ENCODE data around the gene ZC3H18. TPM values are rescaled to one million over a fixed set of nuclear protein-coding genes. Genes with fewer than 3 reads are reported as not detected.

ZC3H18 gene
- total RNA-seq, 1 donor from 2014 or later, result 23.9 TPM

DNA sequence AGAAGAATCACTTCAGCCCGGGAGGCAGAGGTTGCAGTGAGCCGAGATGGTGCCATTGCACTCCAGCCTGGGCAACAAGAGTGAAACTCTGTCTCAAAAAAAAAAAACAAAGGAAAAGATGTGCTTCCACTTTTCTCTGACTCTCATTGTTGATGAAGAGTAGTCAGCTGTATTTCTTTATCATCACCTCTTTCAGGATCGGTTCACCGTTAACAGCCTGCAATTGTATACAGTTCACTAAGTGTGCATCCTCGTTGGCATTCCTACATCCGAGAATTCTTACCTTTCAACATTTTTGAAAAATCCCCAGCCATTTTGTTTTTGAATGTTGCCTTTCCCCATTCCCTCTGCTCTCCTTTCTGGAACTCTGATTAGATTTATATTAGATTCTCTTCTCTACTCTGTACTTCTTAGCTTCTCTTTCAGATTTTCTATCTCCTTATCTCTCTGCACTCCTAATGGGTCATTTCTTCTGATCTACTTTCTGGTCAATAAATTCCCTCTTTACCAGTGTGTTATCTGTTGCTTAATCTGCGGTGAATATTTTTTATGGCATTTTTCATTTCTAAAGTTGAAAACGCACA is 26.9 kb upstream of the ZC3H18 start:
- DNase-seq (no peak), ATAC-seq (no peak)
- intact Hi-C loops (cut with micrococcal nuclease), result no loop called here

- no peak for ATAC-seq
- no peak for DNase-seq
- intact Hi-C loops (cut with micrococcal nuclease), result no loop called here
Observed at GRCh38 chr16:88545781-88546180, 24.4 kb upstream of the ZC3H18 start.

- ATAC-seq (no peak), DNase-seq (no peak)
- intact Hi-C loops (cut with micrococcal nuclease), result no loop called here
Observed at GRCh38 chr16:88548131-88548874, 21.9 kb upstream of the ZC3H18 start.

DNA sequence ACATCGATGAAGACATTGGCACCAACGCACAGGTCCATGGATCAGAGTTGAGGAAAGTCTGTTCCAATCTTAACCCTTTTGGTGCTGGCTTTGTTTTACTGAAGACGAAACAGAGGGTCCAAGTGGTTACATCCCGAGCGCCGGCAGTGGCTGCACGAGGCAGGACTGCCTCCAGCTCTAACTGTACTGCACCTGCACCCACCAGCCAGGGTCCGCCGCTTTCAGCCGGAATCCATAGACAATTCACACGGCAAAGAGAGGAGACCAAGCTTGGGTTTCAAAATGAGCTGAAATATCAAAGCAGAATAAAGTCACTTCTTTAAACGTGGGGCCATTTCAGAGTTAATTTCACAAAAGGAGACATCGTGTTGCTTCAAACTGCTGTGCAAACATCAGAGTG is 21.2 kb upstream of the ZC3H18 start:
- intact Hi-C loops (cut with micrococcal nuclease), result no loop called here
- ATAC-seq (no peak), DNase-seq (no peak)

GRCh38 chr16:88549671-88550245 is 20.4 kb upstream of the ZC3H18 start:
- intact Hi-C loops (cut with micrococcal nuclease), result no loop called here
- DNase-seq (no peak), ATAC-seq (no peak)

- intact Hi-C loops (cut with micrococcal nuclease), result no loop called here
- no peak for DNase-seq
Observed at GRCh38 chr16:88550246-88550661, 19.9 kb upstream of the ZC3H18 start.

DNA sequence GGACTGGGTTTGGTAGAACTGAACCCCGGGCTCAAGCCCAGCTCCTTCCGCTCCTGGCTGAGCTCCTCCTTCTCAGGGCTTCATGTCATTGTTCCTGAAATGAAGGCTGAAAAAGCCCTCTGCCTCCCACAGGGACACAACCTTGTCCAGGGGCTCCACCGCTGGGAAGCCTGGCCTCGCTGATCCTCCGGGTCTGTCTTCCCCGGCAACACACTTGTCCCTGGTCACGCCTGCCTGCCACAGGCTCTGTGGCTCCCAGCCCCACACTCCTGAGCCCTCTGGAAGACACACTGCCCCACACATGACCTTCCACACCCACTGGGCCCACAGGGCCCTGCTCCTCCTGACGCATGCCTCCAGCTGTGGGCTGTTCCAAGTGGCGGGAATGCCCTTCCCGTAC is 18.0 kb upstream of the ZC3H18 start:
- no peak for DNase-seq
- no peak for ATAC-seq
- intact Hi-C loops (cut with micrococcal nuclease), result no loop called here

More at GRCh38 chr16:88550246-88550661, 19.9 kb upstream of the ZC3H18 start:
- peak; percentile 65 for ATAC-seq

DNA sequence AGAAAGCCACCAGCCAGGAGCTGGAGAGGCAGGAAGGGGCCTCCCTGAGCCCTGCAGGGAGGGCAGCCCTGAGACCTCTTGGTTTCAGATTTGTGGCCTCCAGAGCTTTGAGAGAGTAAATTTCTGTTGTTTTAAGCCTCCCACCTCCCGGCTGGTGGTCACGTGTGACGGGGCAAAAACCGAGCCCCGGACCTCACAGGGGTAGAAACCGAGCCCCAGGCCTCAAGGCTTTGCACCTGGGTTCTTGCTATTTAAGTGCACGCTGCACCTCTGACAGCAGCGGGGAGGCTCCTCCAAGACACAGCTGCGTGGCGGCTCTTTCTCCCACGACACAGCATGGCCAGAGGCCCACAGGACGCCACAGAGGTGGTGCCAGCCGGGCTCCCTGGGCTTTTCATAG is 17.4 kb upstream of the ZC3H18 start:
- ATAC-seq, result no peak
- intact Hi-C loops (cut with micrococcal nuclease), result no loop called here
- no peak for DNase-seq

- DNase-seq, result no peak
- intact Hi-C loops (cut with micrococcal nuclease), result no loop called here
- ATAC-seq, result no peak
Observed at GRCh38 chr16:88553739-88554138, 16.5 kb upstream of the ZC3H18 start.

DNA sequence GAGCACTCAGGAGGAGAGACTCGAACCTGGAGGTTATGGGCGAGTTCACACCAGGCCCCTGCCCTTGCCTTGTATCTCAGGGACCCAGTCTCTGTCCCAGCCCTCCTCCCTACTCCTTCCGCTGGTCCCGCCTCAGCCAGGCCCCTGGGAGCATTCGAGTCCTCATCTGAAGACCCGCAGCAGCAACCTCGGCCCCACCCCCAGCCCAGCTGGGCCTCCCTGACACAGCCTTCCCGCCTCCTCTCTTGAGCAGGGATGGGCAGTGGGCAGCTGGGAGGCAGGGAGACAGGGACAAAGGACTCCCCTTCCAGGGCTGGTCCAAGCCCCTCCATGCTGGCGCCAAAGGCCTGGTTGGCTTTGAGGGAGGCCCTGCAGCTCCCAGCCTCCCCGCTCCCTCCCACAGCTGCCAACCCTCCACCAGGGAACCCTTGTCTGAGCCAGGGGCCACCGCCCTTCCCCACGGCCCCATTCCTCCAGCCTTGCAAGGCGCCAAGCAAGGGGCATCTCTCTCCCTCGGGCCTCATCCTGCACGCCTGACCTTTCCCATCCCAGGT is 15.4 kb upstream of the ZC3H18 start:
- intact Hi-C loops (cut with micrococcal nuclease), result no loop called here
- ATAC-seq (no peak), DNase-seq (no peak)

DNA sequence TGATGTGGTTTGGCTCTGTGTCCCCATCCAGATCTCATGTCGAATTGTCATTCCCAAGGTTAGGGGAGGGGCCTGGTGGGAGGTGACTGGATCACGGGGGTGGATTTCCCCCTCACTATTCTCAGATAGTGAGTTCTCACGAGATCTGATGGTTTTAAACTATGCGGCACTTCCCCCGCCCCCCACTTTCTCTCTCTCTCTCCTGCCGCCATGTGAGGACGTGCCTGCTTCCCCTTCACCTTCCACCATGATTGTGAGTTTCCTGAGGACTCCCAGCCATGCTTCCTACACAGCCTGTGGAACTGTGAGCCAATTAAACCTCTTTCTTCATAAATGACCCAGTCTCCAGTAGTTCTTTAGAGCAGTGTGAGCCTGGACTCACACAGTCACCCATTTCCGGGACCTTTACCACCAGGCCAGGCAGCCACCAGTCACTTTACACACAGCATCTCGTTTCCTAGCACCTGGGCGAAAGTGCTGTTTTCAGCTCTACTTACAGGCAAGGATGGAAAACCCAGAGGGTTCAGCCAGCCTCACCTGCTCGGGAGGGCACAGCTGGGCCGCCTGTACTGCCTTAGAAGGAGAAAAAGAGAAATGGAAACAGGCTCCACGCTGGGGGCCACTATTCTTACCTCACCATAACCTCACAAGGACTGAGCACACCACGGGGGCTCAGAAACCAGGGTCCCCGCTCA is 13.8 kb upstream of the ZC3H18 start:
- intact Hi-C loops (cut with micrococcal nuclease), result no loop called here
- DNase-seq (no peak), ATAC-seq (no peak)

DNA sequence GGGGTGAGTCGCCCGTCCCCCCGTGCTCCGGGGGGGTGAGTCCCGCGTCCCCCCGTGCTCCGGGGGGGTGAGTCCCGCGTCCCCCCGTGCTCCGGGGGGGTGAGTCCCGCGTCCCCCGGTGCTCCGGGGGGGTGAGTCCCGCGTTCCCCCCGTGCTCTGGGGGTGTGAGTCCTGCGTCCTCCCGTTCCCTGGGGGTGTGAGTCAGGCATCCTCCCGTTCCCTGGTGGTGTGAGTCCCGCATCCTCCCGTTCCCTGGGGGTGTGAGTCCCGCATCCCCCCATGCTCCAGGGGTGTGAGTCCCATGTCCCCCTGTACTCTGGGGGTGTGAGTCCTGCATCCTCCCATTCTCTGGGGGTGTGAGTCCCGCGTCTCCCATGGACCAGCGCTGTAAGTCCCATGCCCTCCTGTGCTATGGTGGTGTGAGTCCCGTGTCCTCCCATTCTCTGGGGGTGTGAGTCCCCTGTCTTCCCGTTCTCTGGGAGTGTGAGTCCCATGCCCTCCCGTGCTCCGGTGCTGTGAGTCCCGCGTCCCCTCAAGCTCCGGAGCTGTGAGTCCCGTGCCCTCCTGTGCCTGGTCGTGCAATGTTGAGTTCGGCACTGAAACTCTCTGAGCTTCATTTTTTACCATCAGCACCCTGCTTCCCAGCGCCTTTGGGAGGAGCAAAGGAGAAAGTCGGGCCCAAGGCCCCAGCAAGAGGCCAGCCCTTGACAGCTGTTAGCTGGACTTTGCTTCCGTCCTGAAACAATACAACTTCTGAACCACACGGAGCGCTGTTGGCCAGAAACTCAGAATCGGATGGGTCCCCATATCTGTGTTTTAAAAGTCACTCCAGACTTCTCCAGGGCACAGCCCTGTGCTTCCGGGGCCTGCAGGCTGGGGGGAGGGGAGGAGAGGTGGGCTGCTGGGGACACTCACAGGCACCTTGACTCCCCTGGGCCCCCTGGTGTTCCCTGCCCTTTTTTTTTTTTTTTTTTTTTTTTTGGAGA is 11.5 kb upstream of the ZC3H18 start:
- intact Hi-C loops (cut with micrococcal nuclease), result no loop called here
- peak; percentile 89 for DNase-seq
- peak; percentile 78 for ATAC-seq

GRCh38 chr16:88560714-88561484 is 9.3 kb upstream of the ZC3H18 start:
- DNase-seq (no peak), ATAC-seq (no peak)
- intact Hi-C loops (cut with micrococcal nuclease), result no loop called here

DNA sequence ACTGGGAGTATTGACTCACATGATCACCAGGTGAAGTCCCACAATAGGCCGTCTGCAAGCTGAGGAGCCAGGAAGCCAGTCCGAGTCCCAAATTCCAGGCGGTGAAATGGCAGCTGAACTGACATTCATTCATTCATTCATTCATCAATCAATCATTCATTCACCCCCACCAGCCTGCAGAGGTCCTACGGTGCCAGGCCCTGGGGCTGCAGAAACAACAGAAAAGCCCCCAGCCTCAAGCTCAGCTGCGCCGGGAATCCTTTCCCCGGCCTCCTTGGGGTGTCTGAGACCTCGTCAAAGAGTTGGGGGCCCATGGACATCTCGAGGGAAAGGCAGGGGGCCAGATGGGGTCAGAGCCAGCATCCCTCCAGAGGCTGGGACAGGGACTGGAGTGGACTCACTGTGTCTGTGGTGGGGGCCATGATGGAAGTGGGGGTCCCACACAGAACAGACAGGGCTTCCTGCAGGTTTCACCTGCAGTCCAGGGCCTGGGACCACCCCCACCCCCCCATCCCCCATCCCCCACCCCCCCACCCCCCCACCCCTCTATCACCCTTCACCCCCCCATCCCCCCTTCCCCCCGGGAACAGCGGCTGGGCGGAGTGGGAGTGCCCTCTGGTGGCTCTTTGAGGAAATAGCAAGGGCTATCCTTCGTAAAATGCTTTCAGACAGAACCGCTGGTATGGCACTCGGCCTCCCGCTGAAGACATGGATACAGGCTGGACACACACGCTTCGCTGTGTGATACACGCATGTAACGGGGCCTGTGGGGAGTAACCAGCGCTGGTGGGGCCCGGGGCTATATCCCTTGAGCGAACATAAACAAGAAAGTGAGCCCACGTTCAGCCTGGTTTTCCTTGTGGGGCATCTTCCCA is 8.5 kb upstream of the ZC3H18 start:
- DNase-seq, result peak; percentile 50
- intact Hi-C loops (cut with micrococcal nuclease), result no loop called here
- ATAC-seq, result peak; percentile 60

DNA sequence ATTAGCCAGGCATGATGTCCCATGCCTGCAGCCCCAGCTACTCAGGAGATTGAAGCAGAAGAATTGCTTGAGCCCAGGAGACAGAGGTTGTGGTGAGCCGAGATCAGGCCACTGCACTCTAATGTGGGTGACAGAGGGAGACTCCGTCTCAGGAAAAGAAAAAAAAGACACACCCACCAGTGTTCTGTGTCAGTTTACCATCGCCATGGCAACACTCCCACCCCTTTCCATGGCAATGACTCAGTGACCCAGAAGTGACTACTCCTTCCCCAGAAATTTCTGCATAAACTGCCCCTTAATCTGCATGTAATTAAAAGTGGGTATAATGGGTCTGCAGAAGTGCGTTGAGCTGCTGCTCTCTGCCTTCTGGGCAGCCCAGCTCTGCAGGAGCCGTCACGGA is 4.0 kb upstream of the ZC3H18 start:
- no peak for DNase-seq

DNA sequence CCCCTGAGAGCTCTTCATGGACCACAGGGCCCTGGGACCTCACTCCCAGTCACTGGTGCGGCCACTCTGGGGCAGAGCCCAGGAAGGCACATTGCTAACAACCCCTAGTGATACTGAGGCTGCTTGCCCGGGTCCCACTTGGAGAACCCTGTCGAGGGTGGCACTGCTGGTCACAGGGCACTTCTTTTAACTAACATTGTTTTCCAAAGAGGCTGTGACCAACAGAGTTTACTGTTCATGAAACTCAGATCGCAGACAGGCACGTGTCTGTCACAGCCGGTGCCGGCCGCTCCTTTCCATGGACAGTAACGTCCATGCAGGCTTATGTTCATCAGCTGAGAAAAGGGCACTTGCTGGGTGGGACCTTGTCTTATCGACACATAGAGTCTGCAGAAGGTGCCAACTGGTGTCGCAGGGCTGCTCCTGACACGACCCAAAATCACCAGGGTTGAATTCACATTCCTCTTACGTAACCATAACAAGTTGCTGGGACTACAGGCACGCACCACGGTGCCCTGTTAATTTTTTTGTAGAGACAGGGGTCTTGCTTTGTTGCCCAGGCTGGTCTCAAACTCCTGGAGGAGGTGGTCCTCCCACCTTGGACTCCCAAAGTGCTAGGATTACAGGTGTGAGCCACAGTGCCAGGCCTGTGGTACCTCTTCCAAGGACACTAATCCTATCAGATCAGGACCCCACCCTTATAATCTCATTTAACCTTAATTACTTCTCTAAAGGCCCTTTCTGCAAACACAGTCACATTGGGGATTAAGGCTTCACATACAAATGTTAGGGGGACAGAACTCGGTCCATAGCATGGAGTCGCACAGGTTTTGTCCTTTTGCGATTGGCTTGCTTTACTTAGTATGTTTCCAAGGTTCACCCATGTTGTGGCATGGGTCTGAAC is 1.2 kb upstream of the ZC3H18 start:
- intact Hi-C loops (cut with micrococcal nuclease), result no loop called here
- no peak for ATAC-seq
- DNase-seq, result no peak

More for the DNA sequence above, 4.0 kb upstream of the ZC3H18 start:
- no peak for ATAC-seq
- intact Hi-C loops (cut with micrococcal nuclease), result no loop called here

Measured in left ventricle myocardium superior (tissue), 1 donor.